H9 (cell line): ENCODE results near the gene NFIX. TPM values are rescaled to one million over a fixed set of nuclear protein-coding genes. Genes with fewer than 3 reads are reported as not detected.

Source experiments
- DNase-seq: peaks from one replicate; pipeline ENCODE4 v3.0.0-alpha.2; 2017
- H2AFZ ChIP-seq: one replicate; pipeline ENCODE4 v1.6.1; 2013; ENCODE audit warnings: mild to moderate bottlenecking, low read length, control low read depth, moderate library complexity
- H2AK5ac ChIP-seq: 2 replicates; pipeline ENCODE4 v1.6.1; 2013; ENCODE audit warnings: low read length, control low read depth, mixed read lengths; ENCODE audit not compliant: insufficient read length
- H2BK120ac ChIP-seq: one replicate; pipeline ENCODE4 v1.6.1; 2013; ENCODE audit warnings: low read depth, mild to moderate bottlenecking, low read length, control low read depth, inconsistent platforms; ENCODE audit not compliant: poor library complexity, severe bottlenecking
- H2BK12ac ChIP-seq: 2 replicates; pipeline ENCODE4 v1.6.1; 2013; ENCODE audit warnings: low read length, control low read depth, mixed read lengths, low read depth; ENCODE audit not compliant: insufficient read length
- H2BK15ac ChIP-seq: 2 replicates; pipeline ENCODE4 v1.6.1; 2013; ENCODE audit warnings: low read depth, low read length, control low read depth
- H2BK20ac ChIP-seq: one replicate; pipeline ENCODE4 v1.6.1; 2013; ENCODE audit warnings: low read depth, mild to moderate bottlenecking, low read length, control low read depth, inconsistent platforms; ENCODE audit not compliant: poor library complexity, severe bottlenecking
- H2BK5ac ChIP-seq: 2 replicates; pipeline ENCODE4 v1.6.1; 2013; ENCODE audit warnings: low read length, control low read depth, mixed read lengths; ENCODE audit not compliant: insufficient read length
- H3K14ac ChIP-seq: 2 replicates; pipeline ENCODE4 v1.6.1; 2013; ENCODE audit warnings: low read length, control low read depth; ENCODE audit not compliant: insufficient read depth
- H3K18ac ChIP-seq: 2 replicates; pipeline ENCODE4 v1.6.1; 2013; ENCODE audit warnings: low read depth, mild to moderate bottlenecking, mixed read lengths, low read length, control low read depth; ENCODE audit not compliant: insufficient read length
- H3K23ac ChIP-seq: 2 replicates; pipeline ENCODE4 v1.6.1; 2013; ENCODE audit warnings: low read length, control low read depth, mixed read lengths, low read depth; ENCODE audit not compliant: insufficient read length
- H3K23me2 ChIP-seq: 2 replicates; pipeline ENCODE4 v1.6.1; 2013; ENCODE audit warnings: low read depth, mild to moderate bottlenecking, mixed read lengths, low read length, control low read depth; ENCODE audit not compliant: insufficient read length, poor library complexity, severe bottlenecking
- H3K27ac ChIP-seq: 2 replicates; pipeline ENCODE4 v1.5.1; 2013; ENCODE audit warnings: low read length, control low read depth, mixed read lengths, low read depth; ENCODE audit not compliant: insufficient read length
- H3K27me3 ChIP-seq: 2 replicates; pipeline ENCODE4 v1.6.1; 2013; ENCODE audit warnings: low read length, control low read depth, inconsistent platforms; ENCODE audit not compliant: insufficient read depth
- H3K4ac ChIP-seq: 2 replicates; pipeline ENCODE4 v1.6.1; 2013; ENCODE audit warnings: low read depth, mild to moderate bottlenecking, control low read depth, inconsistent platforms, low read length, moderate library complexity
- H3K4me1 ChIP-seq: 2 replicates; pipeline ENCODE4 v1.6.1; 2013; ENCODE audit warnings: low read length, control low read depth, inconsistent platforms; ENCODE audit not compliant: insufficient read depth
- H3K4me2 ChIP-seq: 2 replicates; pipeline ENCODE4 v1.6.1; 2013; ENCODE audit warnings: low read length, control low read depth, mixed read lengths; ENCODE audit not compliant: insufficient read length, insufficient read depth
- H3K56ac ChIP-seq: 2 replicates; pipeline ENCODE4 v1.6.1; 2013; ENCODE audit warnings: low read depth, mild to moderate bottlenecking, mixed read lengths, low read length, control low read depth; ENCODE audit not compliant: insufficient read length
- H3K79me1 ChIP-seq: 2 replicates; pipeline ENCODE4 v1.6.1; 2013; ENCODE audit warnings: low read depth, mild to moderate bottlenecking, moderate library complexity, low read length, control low read depth, inconsistent platforms; ENCODE audit not compliant: insufficient read depth, poor library complexity, severe bottlenecking
- H3K79me2 ChIP-seq: 2 replicates; pipeline ENCODE4 v1.6.1; 2013; ENCODE audit warnings: low read length, control low read depth, inconsistent platforms; ENCODE audit not compliant: insufficient read depth
- H3K9ac ChIP-seq: 2 replicates; pipeline ENCODE4 v1.6.1; 2013; ENCODE audit warnings: low read length, control low read depth, mixed read lengths; ENCODE audit not compliant: insufficient read length; ENCODE audit errors: extremely low read depth
- H3K9me3 ChIP-seq: one replicate; pipeline ENCODE4 v1.6.1; 2013; ENCODE audit warnings: low read depth, low read length, inconsistent platforms; ENCODE audit not compliant: control insufficient read depth
- H3T11ph ChIP-seq: one replicate; pipeline ENCODE4 v1.6.1; 2013; ENCODE audit warnings: mild to moderate bottlenecking, low read length, control low read depth, inconsistent platforms
- H4K20me1 ChIP-seq: one replicate; pipeline ENCODE4 v1.6.1; 2013; ENCODE audit not compliant: control insufficient read depth, insufficient read length, insufficient read depth
- H4K5ac ChIP-seq: 2 replicates; pipeline ENCODE4 v1.6.1; 2013; ENCODE audit warnings: low read depth, mild to moderate bottlenecking, mixed read lengths, low read length, control low read depth; ENCODE audit not compliant: insufficient read length
- H4K8ac ChIP-seq: replicated peaks from 2 replicates; pipeline ENCODE4 v1.6.1; 2013; ENCODE audit warnings: low read length, control low read depth, mixed read lengths, low read depth; ENCODE audit not compliant: insufficient read length
- H4K91ac ChIP-seq: 2 replicates; pipeline ENCODE4 v1.6.1; 2013; ENCODE audit warnings: low read depth, mild to moderate bottlenecking, moderate library complexity, mixed read lengths, low read length, control low read depth; ENCODE audit not compliant: insufficient read length
- H3K27ac Mint-ChIP-seq, 3 experiments: 2 replicates in 2 of 3; 3 replicates in 1 of 3; pipeline ENCODE4 v1.8.0; 2020 to 2021; ENCODE audit warnings: mixed read lengths in 3 of 3, mild to moderate bottlenecking in 1 of 3, moderate library complexity in 1 of 3
- H3K27me3 Mint-ChIP-seq: 2 replicates; pipeline ENCODE4 v1.8.0; 2021; ENCODE audit warnings: low read depth, mild to moderate bottlenecking, moderate library complexity, mixed read lengths
- H3K36me3 Mint-ChIP-seq, 3 experiments: 2 replicates in 2 of 3; 3 replicates in 1 of 3; pipeline ENCODE4 v1.8.0; 2020 to 2021; ENCODE audit warnings: low read depth in 3 of 3, mixed read lengths in 3 of 3; ENCODE audit not compliant: insufficient read depth in 1 of 3
- H3K4me1 Mint-ChIP-seq, 2 experiments: 2 replicates each; pipeline ENCODE4 v1.8.0; 2020; ENCODE audit warnings: mixed read lengths in 2 of 2
- H3K4me3 Mint-ChIP-seq, 2 experiments: 2 replicates in 1 of 2; 3 replicates in 1 of 2; pipeline ENCODE4 v1.8.0; 2020 to 2021; ENCODE audit warnings: mild to moderate bottlenecking in 2 of 2, mixed read lengths in 2 of 2, moderate library complexity in 1 of 2
- H3K9me3 Mint-ChIP-seq, 2 experiments: 2 replicates in 1 of 2; 3 replicates in 1 of 2; pipeline ENCODE4 v1.8.0; 2020; ENCODE audit warnings: mild to moderate bottlenecking in 2 of 2, mixed read lengths in 2 of 2, moderate library complexity in 1 of 2
- CTCF ChIP-seq: fragments of 200-600 bp; sonication (generic); conservative IDR thresholded peaks from 3 replicates; pipeline ENCODE4 v1.8.0; 2021; ENCODE audit warnings: antibody characterized with exemption, mild to moderate bottlenecking
- WGBS: extraction: QIAGEN DNeasy Blood & Tissue Kit; methylation state at CpG from one replicate; pipeline ENCODE4 v1.1.7; 2013; ENCODE audit warnings: missing lambda C conversion rate, low lambda C conversion rate, mixed read lengths; ENCODE audit not compliant: insufficient read length; ENCODE audit errors: extremely low coverage; 5-methylcytosine and 5-hydroxymethylcytosine counted together
- total RNA-seq: library from RNA; stranded (reverse); gene quantifications from 2 replicates; pipeline ENCODE4 v1.2.1, GENCODE V29; 2021

NFIX gene
- total RNA-seq, 1 experiment from 2014 or later, result 0.31 TPM

GRCh38 chr19:13012690-13013608 is 17.7 kb downstream of the NFIX start:
- H3K36me3 Mint-ChIP-seq, result no peaks in the 10 kb centered on the region
- Histone ChIP-seq H3K14ac (no peak overlapping the region), H3K18ac (no peak overlapping the region), H3K23me2 (peaks cover 5% of the 10 kb centered on the region), H3K27ac (no peak overlapping the region), H3K9ac (no peak overlapping the region), H2BK5ac (no peak overlapping the region), H3K27me3 (peaks cover 97% of the 10 kb centered on the region), H4K91ac (no peak overlapping the region), H2BK15ac (no peak overlapping the region), H2AFZ (no peak overlapping the region), H3K79me2 (no peaks in the 10 kb centered on the region), H3K4ac (no peak overlapping the region), H4K5ac (no peak overlapping the region), H3K4me2 (peak overlapping the region; percentile 20), H2BK20ac (no peak overlapping the region), H3K9me3 (no peaks in the 10 kb centered on the region), H3K4me1 (peaks cover 4% of the 10 kb centered on the region; the same call in 1 of the 2 replicates), H2BK120ac (no peak overlapping the region), H3K56ac (no peak overlapping the region), H3K79me1 (no peaks in the 10 kb centered on the region), H3T11ph (no peak overlapping the region), H3K23ac (no peak overlapping the region), H4K20me1 (peaks cover 2% of the 10 kb centered on the region), H4K8ac (no peak overlapping the region), H2AK5ac (no peak overlapping the region), H2BK12ac (no peak overlapping the region)
- peak overlapping the region in 1 of 2 experiments; percentile 65; a peak in 3 of 5 replicates for H3K4me3 Mint-ChIP-seq
- no peak for TF ChIP-seq CTCF
- peaks cover 100% of the 10 kb centered on the region for H3K27me3 Mint-ChIP-seq
- peaks cover 4 to 11% of the 10 kb centered on the region in 2 experiments for H3K9me3 Mint-ChIP-seq
- H3K4me1 Mint-ChIP-seq, result peaks cover 26 to 66% of the 10 kb centered on the region in 2 experiments
- H3K27ac Mint-ChIP-seq, result no peak overlapping the region
- peak; percentile 58 for DNase-seq
- no CpG with 5 or more reads among the region's 52 CpGs for WGBS
